MM.1S (cell line): ENCODE measurements around the gene TNRC6C.

Experiments used
- CTCF ChIP-seq: fragments of 300-600 bp; sonication (generic); IDR thresholded peaks from 2 replicates; pipeline ENCODE4 v1.5.1; 2016; ENCODE audit warnings: antibody characterized with exemption, low read length, mixed read lengths
- EZH2 ChIP-seq: fragments of 300-600 bp; sonication (generic); optimal IDR thresholded peaks from 2 replicates; pipeline ENCODE3; 2017; ENCODE audit warnings: low read depth, mild to moderate bottlenecking, antibody characterized with exemption, low read length, mixed read lengths
- EZH2phosphoT487 ChIP-seq: fragments of 300-600 bp; sonication (generic); IDR thresholded peaks from 2 replicates; pipeline ENCODE4 v1.6.1; 2018; ENCODE audit warnings: antibody characterized with exemption, low read length

GRCh38 chr17:78032166-78032565, 73.7 kb downstream of the TNRC6C start:
- TF ChIP-seq CTCF = no peak
- no peak for TF ChIP-seq EZH2phosphoT487
- TF ChIP-seq EZH2 = no peak
